ENCODE measurements around the gene ATP6V1G1. TPM values are rescaled to one million over a fixed set of nuclear protein-coding genes. Genes with fewer than 3 reads are reported as not detected.

Gene ATP6V1G1
- total RNA-seq, 1 experiment from 2014 or later: 119 TPM

GRCh38 chr9:114634387-114634786 lies 46.8 kb downstream of the ATP6V1G1 start:
- no CpG with 5 or more reads among the region's 6 CpGs for WGBS (ENCODE audit: extremely low coverage, insufficient read length, low lambda C conversion rate)

More at GRCh38 chr9:114634387-114634786, 46.8 kb downstream of the ATP6V1G1 start:
- no peak overlapping the region for H2BK120ac ChIP-seq (ENCODE audit: low read depth, low read length, poor library complexity, severe bottlenecking)
- H3K9me3 Mint-ChIP-seq: no peaks in the 10 kb centered on the region
- no peak overlapping the region for H3K23ac ChIP-seq (ENCODE audit: insufficient read length, low read depth, low read length)
- H3K79me2 ChIP-seq (ENCODE audit: insufficient read depth, low read length): no peaks in the 10 kb centered on the region
- H3K27ac Mint-ChIP-seq: no peak overlapping the region
- no peak overlapping the region for H3K27ac ChIP-seq (ENCODE audit: insufficient read length, low read depth, low read length)
- no peak overlapping the region for H2AFZ ChIP-seq (ENCODE audit: low read length)
- H3K18ac ChIP-seq (ENCODE audit: insufficient read length, low read depth, low read length): no peak overlapping the region
- H3T11ph ChIP-seq (ENCODE audit: low read length): no peak overlapping the region
- no peaks in the 10 kb centered on the region for H3K4me1 Mint-ChIP-seq
- no peak overlapping the region for H3K4ac ChIP-seq (ENCODE audit: low read depth, low read length)
- no peaks in the 10 kb centered on the region for H3K4me1 ChIP-seq (ENCODE audit: insufficient read depth, low read length)
- no peak overlapping the region for H2BK5ac ChIP-seq (ENCODE audit: insufficient read length, low read length)
- H4K5ac ChIP-seq (ENCODE audit: insufficient read length, low read depth, low read length): no peak overlapping the region
- no peak overlapping the region for H2AK5ac ChIP-seq (ENCODE audit: insufficient read length, low read length)
- no peaks in the 10 kb centered on the region for H3K79me1 ChIP-seq (ENCODE audit: insufficient read depth, low read depth, low read length, poor library complexity, severe bottlenecking)
- H2BK20ac ChIP-seq (ENCODE audit: low read depth, low read length, poor library complexity, severe bottlenecking): no peak overlapping the region
- no peaks in the 10 kb centered on the region for H3K27me3 Mint-ChIP-seq (ENCODE audit: low read depth)
- H3K9me3 ChIP-seq (ENCODE audit: control insufficient read depth, low read depth, low read length): no peaks in the 10 kb centered on the region
- H3K9ac ChIP-seq (ENCODE audit: extremely low read depth, insufficient read length, low read length): no peak overlapping the region
- H4K8ac ChIP-seq (replicated peaks; ENCODE audit: insufficient read length, low read depth, low read length): no peak overlapping the region
- no peak overlapping the region for H3K14ac ChIP-seq (ENCODE audit: insufficient read depth, low read length)
- H3K4me2 ChIP-seq (ENCODE audit: insufficient read depth, insufficient read length, low read length): no peak overlapping the region
- TF ChIP-seq, protein P1, sequence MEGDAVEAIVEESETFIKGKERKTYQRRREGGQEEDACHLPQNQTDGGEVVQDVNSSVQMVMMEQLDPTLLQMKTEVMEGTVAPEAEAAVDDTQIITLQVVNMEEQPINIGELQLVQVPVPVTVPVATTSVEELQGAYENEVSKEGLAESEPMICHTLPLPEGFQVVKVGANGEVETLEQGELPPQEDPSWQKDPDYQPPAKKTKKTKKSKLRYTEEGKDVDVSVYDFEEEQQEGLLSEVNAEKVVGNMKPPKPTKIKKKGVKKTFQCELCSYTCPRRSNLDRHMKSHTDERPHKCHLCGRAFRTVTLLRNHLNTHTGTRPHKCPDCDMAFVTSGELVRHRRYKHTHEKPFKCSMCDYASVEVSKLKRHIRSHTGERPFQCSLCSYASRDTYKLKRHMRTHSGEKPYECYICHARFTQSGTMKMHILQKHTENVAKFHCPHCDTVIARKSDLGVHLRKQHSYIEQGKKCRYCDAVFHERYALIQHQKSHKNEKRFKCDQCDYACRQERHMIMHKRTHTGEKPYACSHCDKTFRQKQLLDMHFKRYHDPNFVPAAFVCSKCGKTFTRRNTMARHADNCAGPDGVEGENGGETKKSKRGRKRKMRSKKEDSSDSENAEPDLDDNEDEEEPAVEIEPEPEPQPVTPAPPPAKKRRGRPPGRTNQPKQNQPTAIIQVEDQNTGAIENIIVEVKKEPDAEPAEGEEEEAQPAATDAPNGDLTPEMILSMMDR (conservative IDR thresholded peaks at IDR 0.05): no peak
- no peak overlapping the region for H2BK12ac ChIP-seq (ENCODE audit: insufficient read length, low read depth, low read length)
- no peaks in the 10 kb centered on the region for H3K27me3 ChIP-seq (ENCODE audit: insufficient read depth, low read length)
- H4K91ac ChIP-seq (ENCODE audit: insufficient read length, low read depth, low read length): no peak overlapping the region
- no peak for DNase-seq
- peaks cover 8 to 46% (median 8%) of the 10 kb centered on the region in 3 experiments; a peak in 5 of 7 replicates for H3K36me3 Mint-ChIP-seq (ENCODE audit: insufficient read depth in 1 of 3, low read depth in 3 of 3)
- no peaks in the 10 kb centered on the region for H3K23me2 ChIP-seq (ENCODE audit: insufficient read length, low read depth, low read length, poor library complexity, severe bottlenecking)
- no peaks in the 10 kb centered on the region for H4K20me1 ChIP-seq (ENCODE audit: control insufficient read depth, insufficient read depth, insufficient read length)
- H3K4me3 Mint-ChIP-seq: no peak overlapping the region
- H3K56ac ChIP-seq (ENCODE audit: insufficient read length, low read depth, low read length): no peak overlapping the region
- H2BK15ac ChIP-seq (ENCODE audit: low read depth, low read length): no peak overlapping the region
